Esophagus muscularis mucosa (tissue), 4 donors: ENCODE data around the gene CDC42BPA. TPM values are rescaled to one million over a fixed set of nuclear protein-coding genes. Genes with fewer than 3 reads are reported as not detected.
"Not testable (repeated sequence)": the region's sequence is repeated elsewhere in the genome, so short reads cannot be mapped to it uniquely, and the experiment has no call there.

Experiments used
- DNase-seq: peaks from one replicate; pipeline ENCODE4 v3.0.0-alpha.2; 2017; ENCODE audit errors: extremely low spot score
- H3K27ac ChIP-seq, 4 donors: fragments of 200-600 bp; sonication (generic); replicated peaks in 1 of 4; 1 replicate in 3 of 4; 2 replicates in 1 of 4; pipeline ENCODE4 v1.5.1; 2016 to 2019; ENCODE audit warnings: mild to moderate bottlenecking in 1 of 4
- H3K27me3 ChIP-seq, 4 donors: fragments of 200-600 bp; sonication (generic); one replicate each; pipeline versions ENCODE4 v1.5.1 to v1.6.0; 2016 to 2019
- H3K36me3 ChIP-seq, 4 donors: fragments of 200-600 bp; sonication (generic); one replicate each; pipeline ENCODE4 v1.5.1; 2016 to 2019
- H3K4me1 ChIP-seq, 4 donors: fragments of 200-600 bp; sonication (generic); one replicate each; pipeline ENCODE4 v1.5.1; 2016 to 2019
- H3K4me3 ChIP-seq, 4 donors: fragments of 200-600 bp; sonication (generic); 1 replicate in 2 of 4; 2 replicates in 2 of 4; pipeline ENCODE4 v1.5.1; 2016 to 2019; ENCODE audit warnings: mild to moderate bottlenecking in 4 of 4, moderate library complexity in 1 of 4
- H3K9me3 ChIP-seq, 4 donors: fragments of 200-600 bp; sonication (generic); 1 replicate in 3 of 4; 2 replicates in 1 of 4; pipeline ENCODE4 v1.5.1; 2016 to 2019
- CTCF ChIP-seq, 3 experiments: fragments of 200-600 bp in 2 of 3; fragments of 450-650 bp in 1 of 3; sonication (generic) in 2 of 3; IDR thresholded peaks; one replicate each; pipeline ENCODE4 v1.5.1; 2017 to 2019; ENCODE audit warnings: antibody characterized with exemption in 3 of 3, mild to moderate bottlenecking in 2 of 3, moderate library complexity in 1 of 3
- EP300 ChIP-seq: sonication (generic); formaldehyde crosslinking; IDR thresholded peaks from one replicate; pipeline ENCODE4 v1.6.1; 2017; ENCODE audit warnings: antibody characterized with exemption
- POLR2A ChIP-seq: fragments of 450-650 bp; IDR thresholded peaks from one replicate; pipeline ENCODE4 v1.6.1; 2017; ENCODE audit warnings: antibody characterized with exemption, moderate library complexity, mild to moderate bottlenecking, low read depth
- POLR2AphosphoS5 ChIP-seq, 2 donors: sonication (generic); formaldehyde crosslinking; IDR thresholded peaks; one replicate each; pipeline ENCODE4 v1.6.1; 2017; ENCODE audit warnings: antibody characterized with exemption in 2 of 2
- WGBS: methylation state at CpG from one replicate; pipeline ENCODE4 v1.1.5; 2018; 5-methylcytosine and 5-hydroxymethylcytosine counted together
- intact Hi-C: fragments of 100-400 bp; cut with DNase I; formaldehyde crosslinking; loops from one replicate; pipeline ENCODE4 v1.15.1; 2023
- total RNA-seq, 4 donors: library from RNA; depleted of rRNA; stranded (reverse); fragments of >200 nt; gene quantifications; one replicate each; pipeline versions ENCODE4 v1.1.0 to v1.2.1, GENCODE V29; 2016

The CDC42BPA gene
- total RNA-seq, 4 donors from 2014 or later: 59.5 to 72.2 (median 69.7) TPM

DNA sequence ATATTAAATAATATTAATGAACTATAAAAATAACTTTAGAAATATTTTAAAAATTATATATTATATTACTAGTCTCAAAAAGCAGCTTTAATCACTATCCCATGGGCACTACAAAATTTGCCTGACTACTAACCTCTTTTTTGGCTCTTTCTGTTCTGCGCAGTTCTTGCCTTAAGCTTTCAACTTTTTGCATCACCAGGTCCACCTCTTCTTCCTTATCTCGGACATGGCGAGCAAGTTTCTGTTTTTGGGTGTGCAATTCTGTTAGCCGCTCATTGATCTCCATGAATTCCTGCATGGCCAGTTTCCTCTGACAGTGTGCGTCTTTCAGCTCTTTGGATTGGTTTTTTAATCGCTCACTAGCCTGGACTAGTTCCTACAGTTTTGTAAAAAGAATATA lies 205.8 kb downstream of the CDC42BPA start:
- intact Hi-C loops: no loop called here
- Histone ChIP-seq H3K36me3 (peaks cover 0 to 42% (median 26%) of the 10 kb centered on the region in 4 donors), H3K9me3 (no peaks in the 10 kb centered on the region), H3K27ac (no peak overlapping the region), H3K4me1 (no peaks in the 10 kb centered on the region), H3K27me3 (no peaks in the 10 kb centered on the region), H3K4me3 (no peak overlapping the region)
- TF ChIP-seq EP300: no peak
- TF ChIP-seq CTCF (IDR thresholded peaks at IDR 0.05): no peak
- 98% methylated on average over 6 of the region's 6 CpGs for WGBS
- DNase-seq: no peak

DNA sequence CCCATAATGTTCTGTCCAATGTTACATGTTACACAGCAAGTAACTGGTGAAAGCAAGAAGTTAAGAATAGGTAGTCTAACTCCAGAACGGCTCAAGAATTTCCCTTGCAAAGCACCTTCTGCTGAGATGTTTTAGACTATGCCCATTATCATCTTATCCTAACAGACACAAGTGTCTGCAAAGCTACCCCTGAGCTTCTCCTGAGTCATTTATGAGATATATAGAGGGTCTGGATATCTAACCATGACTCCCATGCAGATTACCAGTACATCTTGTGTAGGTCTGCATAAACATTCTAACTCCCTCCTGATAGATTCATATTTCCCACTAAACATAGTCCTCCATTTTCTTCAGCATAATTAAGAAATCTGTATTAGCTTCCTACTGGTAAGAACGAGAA lies 206.5 kb downstream of the CDC42BPA start:
- WGBS: 94% methylated on average over 2 of the region's 2 CpGs
- intact Hi-C loops: no loop called here
- H3K4me3 ChIP-seq: no peak overlapping the region
- H3K27ac ChIP-seq: no peak overlapping the region
- TF ChIP-seq POLR2AphosphoS5 (IDR thresholded peaks at IDR 0.05): no peak
- H3K9me3 ChIP-seq: no peaks in the 10 kb centered on the region
- H3K27me3 ChIP-seq: no peaks in the 10 kb centered on the region
- peaks cover 0 to 46% (median 32%) of the 10 kb centered on the region in 4 donors for H3K36me3 ChIP-seq
- H3K4me1 ChIP-seq: no peaks in the 10 kb centered on the region
- DNase-seq: no peak

- intact Hi-C loops: not testable (repeated sequence)
- 96% methylated on average over 3 of the region's 3 CpGs for WGBS
- H3K36me3 ChIP-seq: peaks cover 0 to 41% (median 23%) of the 10 kb centered on the region in 4 donors
These were observed 213.0 kb downstream of the CDC42BPA start for GRCh38 chr1:227105291-227105690.

GRCh38 chr1:227102056-227102455 lies 216.2 kb downstream of the CDC42BPA start:
- H3K9me3 ChIP-seq: no peaks in the 10 kb centered on the region
- peaks cover 10 to 47% (median 29%) of the 10 kb centered on the region in 4 donors for H3K36me3 ChIP-seq
- intact Hi-C loops: no loop called here
- H3K4me3 ChIP-seq: no peak overlapping the region
- H3K27ac ChIP-seq: no peak overlapping the region
- no peaks in the 10 kb centered on the region for H3K4me1 ChIP-seq
- 96% methylated on average over 5 of the region's 5 CpGs for WGBS
- no peak for DNase-seq
- no peak for TF ChIP-seq POLR2A
- TF ChIP-seq EP300: no peak
- TF ChIP-seq POLR2AphosphoS5 (IDR thresholded peaks at IDR 0.05): no peak
- no peak for TF ChIP-seq CTCF (IDR thresholded peaks at IDR 0.05)
- no peaks in the 10 kb centered on the region for H3K27me3 ChIP-seq

More at GRCh38 chr1:227105291-227105690, 213.0 kb downstream of the CDC42BPA start:
- not testable (repeated sequence) for DNase-seq, H3K4me1 ChIP-seq, H3K9me3 ChIP-seq, H3K4me3 ChIP-seq, H3K27me3 ChIP-seq, H3K27ac ChIP-seq

- Histone ChIP-seq H3K4me3 (no peak overlapping the region), H3K27me3 (no peaks in the 10 kb centered on the region), H3K9me3 (no peaks in the 10 kb centered on the region), H3K27ac (no peak overlapping the region), H3K36me3 (peaks cover 4 to 39% (median 20%) of the 10 kb centered on the region in 4 donors), H3K4me1 (no peaks in the 10 kb centered on the region)
- no peak for DNase-seq
- WGBS: 98% methylated on average over 2 of the region's 2 CpGs
- intact Hi-C loops: no loop called here
- TF ChIP-seq EP300 (no peak), CTCF (IDR thresholded peaks at IDR 0.05) (no peak), POLR2AphosphoS5 (IDR thresholded peaks at IDR 0.05) (no peak), POLR2A (no peak)
These were observed 223.9 kb downstream of the CDC42BPA start for GRCh38 chr1:227094249-227094966.

GRCh38 chr1:227093309-227093708 lies 225.0 kb downstream of the CDC42BPA start:
- H3K36me3 ChIP-seq: peaks cover 0 to 31% (median 17%) of the 10 kb centered on the region in 4 donors
- intact Hi-C loops: no loop called here

More at GRCh38 chr1:227093309-227093708, 225.0 kb downstream of the CDC42BPA start:
- Histone ChIP-seq H3K4me1 (no peaks in the 10 kb centered on the region), H3K27ac (no peak overlapping the region), H3K27me3 (no peaks in the 10 kb centered on the region), H3K4me3 (no peak overlapping the region), H3K9me3 (no peaks in the 10 kb centered on the region)
- WGBS: 100% methylated on average over 1 of the region's 1 CpG
- no peak for DNase-seq
- TF ChIP-seq CTCF (IDR thresholded peaks at IDR 0.05) (no peak), POLR2A (no peak)
